Pulmonary artery endothelial cell (primary cell): ENCODE data around the gene MBD3L2B. TPM values are rescaled to one million over a fixed set of nuclear protein-coding genes. Genes with fewer than 3 reads are reported as not detected.

Experiments
- total RNA-seq: library from RNA; depleted of rRNA; stranded (reverse); fragments of >200 nt; gene quantifications from 2 replicates; pipeline ENCODE4 v1.2.3, GENCODE V29; 2014

Gene MBD3L2B
- total RNA-seq, 1 donor from 2014 or later, result not detected

Other genes starting within 250 kb of the MBD3L2B start
- gene VAV1, start 248.7 kb downstream of the MBD3L2B start, total RNA-seq, result 0.07 TPM in 1 of 2 replicates, not detected in the other
- not detected in 2 replicates for gene ADGRE1, start 133.9 kb downstream of the MBD3L2B start, total RNA-seq
- not detected in 2 replicates for gene MBD3L5, start 9.1 kb upstream of the MBD3L2B start, total RNA-seq
- gene MBD3L4, start 18.7 kb upstream of the MBD3L2B start, total RNA-seq, result not detected in 2 replicates
- not detected in 2 replicates for gene MBD3L2, start 27.9 kb upstream of the MBD3L2B start, total RNA-seq
- not detected in 2 replicates for gene MBD3L3, start 37.2 kb upstream of the MBD3L2B start, total RNA-seq
- gene ZNF557, start 48.3 kb upstream of the MBD3L2B start, total RNA-seq, result 13.8 and 16.1 TPM in 2 replicates